Stimulated activated effector memory CD8-positive, alpha-beta T cell treated with anti-CD3 and anti-CD28 coated beads, Interleukin-12 subunit alpha, Interleukin-12 subunit beta, amount 100 ng/mL, for 72 hours (primary cell): ENCODE results near the gene ADORA2B.
A peak's percentile ranks its signal among the peaks of the same experiment; 100 is the strongest.

ENCODE experiments used
- ATAC-seq: fragments of 150-1000 bp; cut with Tn5 transposase; 2 replicates; pipeline ENCODE4 v1.10.0; 2021
- DNase-seq, 2 donors: peaks; one replicate each; pipeline ENCODE4 v3.0.0; 2021 to 2022; ENCODE audit warnings: low spot score in 2 of 2
- H3K27ac Mint-ChIP-seq: one replicate; pipeline ENCODE4 v1.8.0; 2022; ENCODE audit warnings: mild to moderate bottlenecking, mixed read lengths
- H3K36me3 Mint-ChIP-seq: one replicate; pipeline ENCODE4 v1.8.0; 2022; ENCODE audit warnings: mild to moderate bottlenecking, mixed read lengths
- H3K4me1 Mint-ChIP-seq: one replicate; pipeline ENCODE4 v1.8.0; 2022; ENCODE audit warnings: mixed read lengths
- H3K4me3 Mint-ChIP-seq: one replicate; pipeline ENCODE4 v1.8.0; 2022; ENCODE audit warnings: mild to moderate bottlenecking, mixed read lengths
- H3K9me3 Mint-ChIP-seq: one replicate; pipeline ENCODE4 v1.8.0; 2022; ENCODE audit warnings: mixed read lengths

The ADORA2B gene

GRCh38 chr17:15941781-15942180 lies 3.1 kb upstream of the ADORA2B start:
- Mint-ChIP-seq H3K9me3 (no peaks in the 10 kb centered on the region), H3K36me3 (no peaks in the 10 kb centered on the region), H3K27ac (no peak overlapping the region), H3K4me1 (peaks cover 17% of the 10 kb centered on the region), H3K4me3 (no peak overlapping the region)
- DNase-seq (no peak), ATAC-seq (no peak)

GRCh38 chr17:15942207-15942833 lies 2.6 kb upstream of the ADORA2B start:
- no peaks in the 10 kb centered on the region for H3K36me3 Mint-ChIP-seq
- DNase-seq (no peak), ATAC-seq (no peak)
- no peaks in the 10 kb centered on the region for H3K9me3 Mint-ChIP-seq
- no peak overlapping the region for H3K4me3 Mint-ChIP-seq
- H3K4me1 Mint-ChIP-seq, result peaks cover 17% of the 10 kb centered on the region
- no peak overlapping the region for H3K27ac Mint-ChIP-seq

GRCh38 chr17:15943971-15944758 lies 765 bp upstream of the ADORA2B start:
- ATAC-seq (no peak), DNase-seq (no peak)
- Mint-ChIP-seq H3K9me3 (no peaks in the 10 kb centered on the region), H3K36me3 (no peaks in the 10 kb centered on the region), H3K4me3 (peak overlapping the region; percentile 72), H3K4me1 (peaks cover 17% of the 10 kb centered on the region), H3K27ac (no peak overlapping the region)

- Mint-ChIP-seq H3K4me3 (peak overlapping the region; percentile 72), H3K36me3 (no peaks in the 10 kb centered on the region), H3K9me3 (no peaks in the 10 kb centered on the region), H3K4me1 (peaks cover 17% of the 10 kb centered on the region), H3K27ac (no peak overlapping the region)
- ATAC-seq (peak; percentile 20), DNase-seq (peak in 1 of 2 donors; percentile 16)
Observed at GRCh38 chr17:15945527-15946191, 729 bp downstream of the ADORA2B start.

- no peak overlapping the region for H3K27ac Mint-ChIP-seq
- no peaks in the 10 kb centered on the region for H3K36me3 Mint-ChIP-seq
- peaks cover 17% of the 10 kb centered on the region for H3K4me1 Mint-ChIP-seq
- ATAC-seq, result no peak
- peak overlapping the region; percentile 72 for H3K4me3 Mint-ChIP-seq
- no peaks in the 10 kb centered on the region for H3K9me3 Mint-ChIP-seq
- no peak for DNase-seq
Observed at GRCh38 chr17:15946611-15947120, 1.7 kb downstream of the ADORA2B start.

- ATAC-seq (no peak), DNase-seq (no peak)
- Mint-ChIP-seq H3K27ac (no peak overlapping the region), H3K36me3 (no peaks in the 10 kb centered on the region), H3K4me3 (no peak overlapping the region), H3K9me3 (no peaks in the 10 kb centered on the region), H3K4me1 (peaks cover 17% of the 10 kb centered on the region)
Observed at GRCh38 chr17:15947271-15947670, 2.3 kb downstream of the ADORA2B start.

- Mint-ChIP-seq H3K27ac (no peak overlapping the region), H3K9me3 (no peaks in the 10 kb centered on the region)
- no peak for ATAC-seq
Observed at GRCh38 chr17:15947976-15948752, 3.2 kb downstream of the ADORA2B start.

GRCh38 chr17:15951368-15952047 lies 6.6 kb downstream of the ADORA2B start:
- ATAC-seq (peak; percentile 19), DNase-seq (no peak)
- H3K9me3 Mint-ChIP-seq, result no peaks in the 10 kb centered on the region
- no peak overlapping the region for H3K27ac Mint-ChIP-seq
- no peak overlapping the region for H3K4me3 Mint-ChIP-seq
- no peaks in the 10 kb centered on the region for H3K36me3 Mint-ChIP-seq
- peaks cover 3% of the 10 kb centered on the region for H3K4me1 Mint-ChIP-seq

More at GRCh38 chr17:15947976-15948752, 3.2 kb downstream of the ADORA2B start:
- Mint-ChIP-seq H3K4me1 (peaks cover 17% of the 10 kb centered on the region), H3K36me3 (no peaks in the 10 kb centered on the region), H3K4me3 (no peak overlapping the region)
- no peak for DNase-seq

GRCh38 chr17:15952048-15952532 lies 7.2 kb downstream of the ADORA2B start:
- DNase-seq, result no peak
- H3K4me1 Mint-ChIP-seq, result peaks cover 6% of the 10 kb centered on the region
- no peaks in the 10 kb centered on the region for H3K9me3 Mint-ChIP-seq
- no peak overlapping the region for H3K27ac Mint-ChIP-seq
- ATAC-seq, result no peak
- H3K36me3 Mint-ChIP-seq, result no peaks in the 10 kb centered on the region
- no peak overlapping the region for H3K4me3 Mint-ChIP-seq

GRCh38 chr17:15952916-15953790 lies 8.2 kb downstream of the ADORA2B start:
- Mint-ChIP-seq H3K27ac (no peak overlapping the region), H3K4me3 (no peak overlapping the region), H3K9me3 (no peaks in the 10 kb centered on the region), H3K36me3 (no peaks in the 10 kb centered on the region), H3K4me1 (peaks cover 16% of the 10 kb centered on the region)
- DNase-seq (no peak), ATAC-seq (no peak)

- Mint-ChIP-seq H3K27ac (no peak overlapping the region), H3K36me3 (peaks cover 6% of the 10 kb centered on the region), H3K9me3 (no peaks in the 10 kb centered on the region), H3K4me3 (no peak overlapping the region), H3K4me1 (peaks cover 26% of the 10 kb centered on the region)
- DNase-seq (no peak), ATAC-seq (no peak)
Observed at GRCh38 chr17:15954222-15954621, 9.3 kb downstream of the ADORA2B start.

GRCh38 chr17:15955793-15956541 lies 11.0 kb downstream of the ADORA2B start:
- Mint-ChIP-seq H3K36me3 (peaks cover 7% of the 10 kb centered on the region), H3K9me3 (no peaks in the 10 kb centered on the region), H3K4me1 (peaks cover 26% of the 10 kb centered on the region), H3K4me3 (no peak overlapping the region), H3K27ac (no peak overlapping the region)
- DNase-seq (no peak), ATAC-seq (no peak)

- H3K27ac Mint-ChIP-seq, result no peak overlapping the region
- H3K9me3 Mint-ChIP-seq, result no peaks in the 10 kb centered on the region
- H3K4me3 Mint-ChIP-seq, result no peak overlapping the region
- peak; percentile 83 for ATAC-seq
- H3K4me1 Mint-ChIP-seq, result peaks cover 26% of the 10 kb centered on the region
- DNase-seq, result peak in 1 of 2 donors; percentile 67
- H3K36me3 Mint-ChIP-seq, result peaks cover 7% of the 10 kb centered on the region
Observed at GRCh38 chr17:15957206-15957605, 12.3 kb downstream of the ADORA2B start.
